Stomach (tissue), 19 donors: ENCODE results near the gene KIF11. TPM values are rescaled to one million over a fixed set of nuclear protein-coding genes. Genes with fewer than 3 reads are reported as not detected.

Experiments used
- DNase-seq, 2 donors: peaks; one replicate each; pipeline versions ENCODE4 v3.0.0 to v3.0.0-alpha.2; 2013 to 2019
- H3K27ac ChIP-seq, 5 donors: fragments of 200-600 bp in 4 of 5; sonication (generic) in 4 of 5; one replicate each; pipeline ENCODE4 v1.5.1; 2013 to 2019; ENCODE audit warnings: mild to moderate bottlenecking in 1 of 5, moderate library complexity in 1 of 5
- H3K27me3 ChIP-seq, 3 donors: fragments of 200-600 bp; sonication (generic); one replicate each; pipeline ENCODE4 v1.5.1; 2017 to 2019; ENCODE audit warnings: mixed run types in 1 of 3
- H3K36me3 ChIP-seq, 4 donors: fragments of 200-600 bp; sonication (generic); 1 replicate in 3 of 4; 2 replicates in 1 of 4; pipeline ENCODE4 v1.5.1; 2016 to 2019
- H3K4me1 ChIP-seq, 4 donors: fragments of 200-600 bp; sonication (generic); one replicate each; pipeline ENCODE4 v1.5.1; 2016 to 2019
- H3K4me3 ChIP-seq, 4 donors: fragments of 200-600 bp; sonication (generic) in 3 of 4; one replicate each; pipeline ENCODE4 v1.5.1; 2016 to 2019; ENCODE audit warnings: mild to moderate bottlenecking in 1 of 4
- H3K9me3 ChIP-seq, 4 donors: fragments of 200-600 bp; sonication (generic); one replicate each; pipeline ENCODE4 v1.5.1; 2016 to 2019
- CTCF ChIP-seq, 7 experiments: fragments of 450-650 bp in 4 of 7; fragments of 200-600 bp in 3 of 7; sonication (generic) in 3 of 7; IDR thresholded peaks; one replicate each; pipeline ENCODE4 v1.5.1; 2016 to 2019; ENCODE audit warnings: antibody characterized with exemption in 7 of 7, control low read depth in 2 of 7, mild to moderate bottlenecking in 1 of 7
- EP300 ChIP-seq: sonication (generic); formaldehyde crosslinking; IDR thresholded peaks from one replicate; pipeline ENCODE4 v1.6.1; 2017; ENCODE audit warnings: antibody characterized with exemption
- POLR2A ChIP-seq, 4 donors: fragments of 450-650 bp; IDR thresholded peaks; one replicate each; pipeline ENCODE4 v1.6.1; 2016; ENCODE audit warnings: antibody characterized with exemption in 4 of 4, control low read depth in 2 of 4, mild to moderate bottlenecking in 1 of 4, moderate library complexity in 1 of 4
- POLR2AphosphoS5 ChIP-seq, 3 donors: sonication (generic); formaldehyde crosslinking; IDR thresholded peaks; one replicate each; pipeline ENCODE4 v1.6.1; 2016; ENCODE audit warnings: antibody characterized with exemption in 3 of 3
- WGBS, 5 donors: extraction: QIAGEN DNeasy Blood & Tissue Kit in 3 of 5; methylation state at CpG; one replicate each; pipeline versions ENCODE4 v1.1.5 to v1.1.7; 2013 to 2018; 5-methylcytosine and 5-hydroxymethylcytosine counted together
- intact Hi-C: fragments of 100-400 bp; cut with DNase I; formaldehyde crosslinking; loops from one replicate; pipeline ENCODE4 v1.15.1; 2023; ENCODE audit warnings: low total_unique reads
- long read RNA-seq, 10 donors: transcript quantifications; one replicate each; lab custom pipeline, GENCODE V29; 2026
- polyA plus RNA-seq, 3 donors: library from polyadenylated mRNA; stranded (reverse); fragments of 200-250 nt; gene quantifications; one replicate each; pipeline ENCODE4 v1.2.3, GENCODE V29; 2013
- total RNA-seq, 5 donors: library from RNA; depleted of rRNA; stranded (reverse); fragments of >200 nt; gene quantifications; one replicate each; pipeline versions ENCODE4 v1.1.0 to v1.2.3, GENCODE V29; 2014 to 2016
- donor health status: healthy with polysubstance abuse.
- donor health status: Bipolar disorder and iron deficiency.
- donor health status: healthy.

KIF11 gene
- total RNA-seq (1 to 10 TPM; 1.2 to 8.3 (median 2.9) TPM), polyA plus RNA-seq (1 to 10 TPM; 1.1 to 4.6 (median 2.1) TPM)
- long read RNA-seq, donor 1: 0 reads
- long read RNA-seq, donor 2, full-length matches to known transcripts: 1 of 1 reads
- long read RNA-seq, donor 2, partial matches to known transcripts: 0 of 1 reads
- long read RNA-seq, donor 2, other reads (novel, unspliced or antisense): 0 of 1 reads
- long read RNA-seq, donor 3, full-length matches to known transcripts: 1 of 1 reads
- long read RNA-seq, donor 3, partial matches to known transcripts: 0 of 1 reads
- long read RNA-seq, donor 3, other reads (novel, unspliced or antisense): 0 of 1 reads
- long read RNA-seq, donor 4: 0 reads
- long read RNA-seq, donor 5, full-length matches to known transcripts: 1 of 1 reads
- long read RNA-seq, donor 5, partial matches to known transcripts: 0 of 1 reads
- long read RNA-seq, donor 5, other reads (novel, unspliced or antisense): 0 of 1 reads
- long read RNA-seq, donor 6, full-length matches to known transcripts: 3 of 3 reads
- long read RNA-seq, donor 6, partial matches to known transcripts: 0 of 3 reads
- long read RNA-seq, donor 6, other reads (novel, unspliced or antisense): 0 of 3 reads
- long read RNA-seq, donor 7, full-length matches to known transcripts: 3 of 3 reads
- long read RNA-seq, donor 7, partial matches to known transcripts: 0 of 3 reads
- long read RNA-seq, donor 7, other reads (novel, unspliced or antisense): 0 of 3 reads
- long read RNA-seq, donor 8, full-length matches to known transcripts: 3 of 3 reads
- long read RNA-seq, donor 8, partial matches to known transcripts: 0 of 3 reads
- long read RNA-seq, donor 8, other reads (novel, unspliced or antisense): 0 of 3 reads
- long read RNA-seq, donor 9: 0 reads
- long read RNA-seq, donor 10: 0 reads

GRCh38 chr10:92592761-92593618 is at the start of gene KIF11:
KIF11 (plus strand) TSS chr10:92593130; CDS start chr10:92593376, 246 bp downstream.
- 0 to 1% (median 0%) methylated on average over 46 to 61 of the region's 61 CpGs for WGBS, 5 donors
- Histone ChIP-seq H3K27ac (peak within 1 kb of the TSS; percentile 84 to 97 (median 92)), H3K27me3 (no peaks in the 10 kb centered on the region), H3K9me3 (no peaks in the 10 kb centered on the region), H3K4me3 (peak within 1 kb of the TSS; percentile 63 to 90 (median 82)), H3K4me1 (peaks cover 15 to 37% (median 18%) of the 10 kb centered on the region in 4 donors), H3K36me3 (no peaks in the 10 kb centered on the region)
- peak; percentile 93 to 98 (median 98) for TF ChIP-seq POLR2AphosphoS5 (IDR thresholded peaks at IDR 0.05)
- no peak for TF ChIP-seq CTCF (IDR thresholded peaks at IDR 0.05)
- TF ChIP-seq POLR2A (IDR thresholded peaks at IDR 0.05): peak in 2 of 4 donors; percentile 60 to 83
- TF ChIP-seq EP300: no peak
- intact Hi-C loops: no loop called here
- peak; percentile 98 to 99 for DNase-seq

- TF ChIP-seq CTCF (IDR thresholded peaks at IDR 0.05): no peak
- TF ChIP-seq EP300: no peak
- no peak for TF ChIP-seq POLR2AphosphoS5 (IDR thresholded peaks at IDR 0.05)
- no peak for TF ChIP-seq POLR2A (IDR thresholded peaks at IDR 0.05)
- H3K9me3 ChIP-seq: no peaks in the 10 kb centered on the region
- H3K27ac ChIP-seq: no peak overlapping the region
- H3K27me3 ChIP-seq: no peaks in the 10 kb centered on the region
- intact Hi-C loops: no loop called here
- peak in 1 of 2 donors; percentile 20 for DNase-seq
- peaks cover 0 to 19% (median 4%) of the 10 kb centered on the region in 4 donors for H3K4me1 ChIP-seq
- WGBS, 5 donors: 48 to 80% (median 57%) methylated on average over 3 of the region's 3 CpGs
- H3K4me3 ChIP-seq: no peak overlapping the region
- H3K36me3 ChIP-seq: peaks cover 0 to 18% (median 12%) of the 10 kb centered on the region in 4 donors
Observed at GRCh38 chr10:92544296-92544695, 48.6 kb upstream of the KIF11 start.

GRCh38 chr10:92545556-92545955 is 47.4 kb upstream of the KIF11 start:
- Histone ChIP-seq H3K4me3 (no peak overlapping the region), H3K4me1 (peaks cover 0 to 19% (median 4%) of the 10 kb centered on the region in 4 donors), H3K27ac (no peak overlapping the region), H3K9me3 (no peaks in the 10 kb centered on the region), H3K36me3 (peaks cover 0 to 20% (median 17%) of the 10 kb centered on the region in 4 donors), H3K27me3 (no peaks in the 10 kb centered on the region)
- WGBS, 5 donors: 83 to 92% (median 87%) methylated on average over 1 of the region's 1 CpG
- intact Hi-C loops: no loop called here
- no peak for DNase-seq
- no peak for TF ChIP-seq EP300
- no peak for TF ChIP-seq CTCF (IDR thresholded peaks at IDR 0.05)
- TF ChIP-seq POLR2AphosphoS5 (IDR thresholded peaks at IDR 0.05): no peak
- no peak for TF ChIP-seq POLR2A (IDR thresholded peaks at IDR 0.05)
